SK-N-SH (cell line): ENCODE results near the gene ZNF569. TPM values are rescaled to one million over a fixed set of nuclear protein-coding genes. Genes with fewer than 3 reads are reported as not detected.

ENCODE experiments used
- CTCF ChIA-PET: fragments of 300-600, 350-600 bp; formaldehyde crosslinking; extraction: SDS; loops from one replicate; lab custom pipeline; 2021; lab: Yijun Ruan, JAX
- POLR2A ChIA-PET: fragments of 350-600 bp; sonication (Branson Sonifier 250); formaldehyde crosslinking; extraction: SDS; loops from one replicate; lab custom pipeline; 2020; ENCODE audit warnings: antibody characterized with exemption, inconsistent platforms; lab: Yijun Ruan, JAX
- DNase-seq: peaks from one replicate; pipeline ENCODE4 v3.0.0; 2012
- H2AFZ ChIP-seq: fragments of 200-600 bp; sonication (generic); 2 replicates; pipeline ENCODE4 v1.8.1; 2016; ENCODE audit warnings: antibody characterized with exemption, mild to moderate bottlenecking, low read depth
- H3F3A ChIP-seq: fragments of 200-600 bp; sonication (generic); replicated peaks from 2 replicates; pipeline ENCODE3; 2016; ENCODE audit warnings: antibody characterized with exemption, mild to moderate bottlenecking; ENCODE audit not compliant: insufficient read depth
- H3K27ac ChIP-seq, 2 experiments: fragments of 200-500 bp in 1 of 2; fragments of 200-600 bp in 1 of 2; sonication (Bioruptor generic) in 1 of 2; sonication (generic), shearing (Covaris generic) in 1 of 2; 2 replicates each; pipeline versions ENCODE4 v1.5.1 to v1.6.1; 2014 to 2016; ENCODE audit warnings: low read depth in 2 of 2, inconsistent platforms in 1 of 2, low read length in 1 of 2, mild to moderate bottlenecking in 1 of 2, mixed read lengths in 1 of 2
- H3K27me3 ChIP-seq: fragments of 200-600 bp; sonication (generic), shearing (Covaris generic); 2 replicates; pipeline ENCODE4 v1.6.1; 2016; ENCODE audit warnings: mixed run types; ENCODE audit not compliant: insufficient read depth
- H3K36me3 ChIP-seq, 2 experiments: fragments of 200-500 bp in 1 of 2; fragments of 200-600 bp in 1 of 2; sonication (Bioruptor generic) in 1 of 2; sonication (generic) in 1 of 2; replicated peaks in 1 of 2; 2 replicates each; pipeline versions ENCODE3 to v1.5.1; 2014 to 2016; ENCODE audit warnings: low read length in 1 of 2, mild to moderate bottlenecking in 1 of 2; ENCODE audit not compliant: insufficient read depth in 2 of 2, control insufficient read depth in 1 of 2
- H3K4me1 ChIP-seq, 2 experiments: fragments of 200-500 bp in 1 of 2; fragments of 200-600 bp in 1 of 2; sonication (Bioruptor generic) in 1 of 2; sonication (generic), shearing (Covaris generic) in 1 of 2; 2 replicates each; pipeline versions ENCODE4 v1.5.1 to v1.6.1; 2014 to 2016; ENCODE audit warnings: low read depth in 1 of 2, low read length in 1 of 2, mixed run types in 1 of 2; ENCODE audit not compliant: insufficient read depth in 2 of 2, control insufficient read depth in 1 of 2
- H3K4me2 ChIP-seq: fragments of 200-600 bp; sonication (generic), shearing (Covaris generic); 2 replicates; pipeline ENCODE4 v1.6.1; 2017; ENCODE audit warnings: mixed run types
- H3K4me3 ChIP-seq, 2 experiments: fragments of 200-500 bp in 1 of 2; fragments of 200-600 bp in 1 of 2; sonication (Bioruptor generic) in 1 of 2; sonication (generic), shearing (Covaris generic) in 1 of 2; 2 replicates each; pipeline versions ENCODE4 v1.5.1 to v1.8.1; 2014 to 2016; ENCODE audit warnings: low read depth in 2 of 2, inconsistent platforms in 1 of 2, low read length in 1 of 2, mild to moderate bottlenecking in 1 of 2, mixed read lengths in 1 of 2, moderate library complexity in 1 of 2
- H3K79me2 ChIP-seq: fragments of 200-600 bp; sonication (generic); 2 replicates; pipeline ENCODE4 v1.8.1; 2017; ENCODE audit warnings: mild to moderate bottlenecking; ENCODE audit not compliant: insufficient read depth
- H3K9ac ChIP-seq: fragments of 200-600 bp; sonication (generic); 2 replicates; pipeline ENCODE4 v1.6.1; 2017; ENCODE audit warnings: mixed run types
- H3K9me2 ChIP-seq: fragments of 200-600 bp; sonication (generic); 2 replicates; pipeline ENCODE4 v1.6.1; 2017; ENCODE audit warnings: mixed run types
- H3K9me3 ChIP-seq: fragments of 200-600 bp; sonication (generic); 2 replicates; pipeline ENCODE4 v1.6.1; 2017; ENCODE audit warnings: mixed run types, mild to moderate bottlenecking, moderate library complexity
- H4K20me1 ChIP-seq: fragments of 200-600 bp; sonication (generic); 2 replicates; pipeline ENCODE4 v1.6.1; 2017; ENCODE audit warnings: mild to moderate bottlenecking, mixed run types; ENCODE audit not compliant: insufficient read depth
- CHD2 ChIP-seq: fragments of 150-350 bp; IDR thresholded peaks from 2 replicates; pipeline ENCODE4 v1.6.1; 2018; ENCODE audit warnings: low read length; ENCODE audit not compliant: partially characterized antibody
- ELF1 ChIP-seq: IDR thresholded peaks from 2 replicates; pipeline ENCODE4 v1.4.0; 2012
- EZH2phosphoT487 ChIP-seq: fragments of 200-600 bp; sonication (generic); IDR thresholded peaks from 2 replicates; pipeline ENCODE4 v1.6.1; 2017; ENCODE audit warnings: low read depth, mixed run types, mild to moderate bottlenecking, antibody characterized with exemption, moderate library complexity, borderline replicate concordance
- FOSL2 ChIP-seq: IDR thresholded peaks from 2 replicates; pipeline ENCODE4 v1.4.0; 2012; ENCODE audit warnings: low read depth, mild to moderate bottlenecking, moderate library complexity, borderline replicate concordance
- FOXM1 ChIP-seq: IDR thresholded peaks from 2 replicates; pipeline ENCODE4 v1.4.0; 2012; ENCODE audit warnings: low read depth, mild to moderate bottlenecking
- GABPA ChIP-seq: IDR thresholded peaks from 2 replicates; pipeline ENCODE4 v1.4.0; 2012; ENCODE audit warnings: low read depth, mild to moderate bottlenecking
- GATA2 ChIP-seq: sonication (generic); formaldehyde crosslinking; IDR thresholded peaks from 2 replicates; pipeline ENCODE4 v1.5.0; 2020; ENCODE audit warnings: mild to moderate bottlenecking, missing genetic modification reagents
- JUND ChIP-seq: IDR thresholded peaks from 2 replicates; pipeline ENCODE4 v1.4.0; 2012
- MXI1 ChIP-seq: IDR thresholded peaks from 2 replicates; pipeline ENCODE4 v1.6.1; 2012; ENCODE audit warnings: mild to moderate bottlenecking, low read depth, low read length, improper control_type of control experiment
- NRF1 ChIP-seq: IDR thresholded peaks from 2 replicates; pipeline ENCODE4 v1.6.1; 2012; ENCODE audit warnings: low read depth, mild to moderate bottlenecking, low read length
- PBX3 ChIP-seq: IDR thresholded peaks from 2 replicates; pipeline ENCODE4; 2012
- POLR2AphosphoS5 ChIP-seq: IDR thresholded peaks from 2 replicates; pipeline ENCODE4 v1.6.1; 2012; ENCODE audit warnings: low read depth, low read length
- RXRA ChIP-seq: IDR thresholded peaks from 2 replicates; pipeline ENCODE4 v1.4.0; 2012; ENCODE audit warnings: low read depth, mild to moderate bottlenecking, borderline replicate concordance
- SMC3 ChIP-seq: IDR thresholded peaks from 2 replicates; pipeline ENCODE4 v1.6.1; 2012; ENCODE audit warnings: low read depth, low read length, improper control_type of control experiment
- TAF1 ChIP-seq: IDR thresholded peaks from 2 replicates; pipeline ENCODE4 v1.6.1; 2012; ENCODE audit warnings: low read depth, mild to moderate bottlenecking, low read length, moderate library complexity, borderline replicate concordance
- TCF12 ChIP-seq: IDR thresholded peaks from 2 replicates; pipeline ENCODE4 v1.4.0; 2012
- WGBS: methylation state at CpG from one replicate; pipeline ENCODE4 v1.1.6; 2017; ENCODE audit warnings: low lambda C conversion rate; 5-methylcytosine and 5-hydroxymethylcytosine counted together
- polyA plus RNA-seq, 3 experiments: library from polyadenylated mRNA; depleted of rRNA; stranded (reverse); fragments of >200 nt; gene quantifications; 2 replicates each; pipeline ENCODE4 v1.2.3, GENCODE V29; 2012
- TF ChIP-seq, protein P1 (sequence below): IDR thresholded peaks from 2 replicates; pipeline ENCODE4 v1.6.1; 2012; ENCODE audit warnings: mild to moderate bottlenecking, low read depth, low read length, moderate library complexity
- TF ChIP-seq, protein P2 (sequence below): fragments of 150-350 bp; IDR thresholded peaks from 2 replicates; pipeline ENCODE4 v1.6.1; 2017; ENCODE audit warnings: antibody characterized with exemption, low read length, low read depth, borderline replicate concordance
- TF ChIP-seq, protein P3 (sequence below): IDR thresholded peaks from 2 replicates; pipeline ENCODE4 v1.4.0; 2012; ENCODE audit warnings: low read depth, borderline replicate concordance

ZNF569 gene
- polyA plus RNA-seq, 1 of the 3 experiments (the other 2 are of a cell fraction): 2.0 TPM

- TF ChIP-seq, protein P1, sequence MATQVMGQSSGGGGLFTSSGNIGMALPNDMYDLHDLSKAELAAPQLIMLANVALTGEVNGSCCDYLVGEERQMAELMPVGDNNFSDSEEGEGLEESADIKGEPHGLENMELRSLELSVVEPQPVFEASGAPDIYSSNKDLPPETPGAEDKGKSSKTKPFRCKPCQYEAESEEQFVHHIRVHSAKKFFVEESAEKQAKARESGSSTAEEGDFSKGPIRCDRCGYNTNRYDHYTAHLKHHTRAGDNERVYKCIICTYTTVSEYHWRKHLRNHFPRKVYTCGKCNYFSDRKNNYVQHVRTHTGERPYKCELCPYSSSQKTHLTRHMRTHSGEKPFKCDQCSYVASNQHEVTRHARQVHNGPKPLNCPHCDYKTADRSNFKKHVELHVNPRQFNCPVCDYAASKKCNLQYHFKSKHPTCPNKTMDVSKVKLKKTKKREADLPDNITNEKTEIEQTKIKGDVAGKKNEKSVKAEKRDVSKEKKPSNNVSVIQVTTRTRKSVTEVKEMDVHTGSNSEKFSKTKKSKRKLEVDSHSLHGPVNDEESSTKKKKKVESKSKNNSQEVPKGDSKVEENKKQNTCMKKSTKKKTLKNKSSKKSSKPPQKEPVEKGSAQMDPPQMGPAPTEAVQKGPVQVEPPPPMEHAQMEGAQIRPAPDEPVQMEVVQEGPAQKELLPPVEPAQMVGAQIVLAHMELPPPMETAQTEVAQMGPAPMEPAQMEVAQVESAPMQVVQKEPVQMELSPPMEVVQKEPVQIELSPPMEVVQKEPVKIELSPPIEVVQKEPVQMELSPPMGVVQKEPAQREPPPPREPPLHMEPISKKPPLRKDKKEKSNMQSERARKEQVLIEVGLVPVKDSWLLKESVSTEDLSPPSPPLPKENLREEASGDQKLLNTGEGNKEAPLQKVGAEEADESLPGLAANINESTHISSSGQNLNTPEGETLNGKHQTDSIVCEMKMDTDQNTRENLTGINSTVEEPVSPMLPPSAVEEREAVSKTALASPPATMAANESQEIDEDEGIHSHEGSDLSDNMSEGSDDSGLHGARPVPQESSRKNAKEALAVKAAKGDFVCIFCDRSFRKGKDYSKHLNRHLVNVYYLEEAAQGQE: no peak
- TF ChIP-seq POLR2AphosphoS5: no peak
- TF ChIP-seq GABPA: no peak
- no peak for TF ChIP-seq ELF1
Observed at GRCh38 chr19:37505958-37506386, 38.7 kb upstream of the ZNF569 start (continued).

DNA sequence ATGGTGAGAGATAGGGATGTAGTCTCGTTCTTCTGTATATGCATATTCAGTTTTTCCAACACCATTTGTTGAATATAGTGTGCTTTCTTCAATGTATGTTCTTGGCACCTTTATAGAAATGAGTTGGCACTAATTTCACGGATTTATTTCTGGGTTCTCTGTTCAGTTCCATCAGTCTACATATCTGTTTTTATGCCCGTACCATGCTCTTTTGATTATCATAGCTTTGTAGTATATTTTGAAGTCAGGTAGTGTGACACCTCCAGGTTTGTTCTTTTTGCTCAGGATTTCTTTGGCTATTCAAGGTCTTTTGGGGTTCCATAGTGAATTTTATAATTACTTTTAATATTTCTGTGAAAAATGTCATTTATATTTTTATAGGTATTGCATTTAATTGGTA lies 25.0 kb upstream of the ZNF569 start:
- no peak overlapping the region for H3K4me2 ChIP-seq
- H4K20me1 ChIP-seq: no peaks in the 10 kb centered on the region
- no peak overlapping the region for H3K27ac ChIP-seq
- no peaks in the 10 kb centered on the region for H3K9me2 ChIP-seq
- H3K4me3 ChIP-seq: no peak overlapping the region
- peaks cover 22% of the 10 kb centered on the region for H3K9me3 ChIP-seq
- H3K36me3 ChIP-seq: no peaks in the 10 kb centered on the region
- no peaks in the 10 kb centered on the region for H3K79me2 ChIP-seq
- H3K27me3 ChIP-seq: no peaks in the 10 kb centered on the region
- WGBS: 26% methylated on average over 3 of the region's 3 CpGs
- no peak overlapping the region for H2AFZ ChIP-seq
- no peak overlapping the region for H3K9ac ChIP-seq
- DNase-seq: no peak
- no peaks in the 10 kb centered on the region for H3K4me1 ChIP-seq
- no peaks in the 10 kb centered on the region for H3F3A ChIP-seq
- CTCF ChIA-PET: no interaction called here
- POLR2A ChIA-PET: no interaction called here
- TF ChIP-seq RXRA (no peak), CHD2 (no peak), NRF1 (no peak), TCF12 (no peak), SMC3 (no peak), PBX3 (no peak), MXI1 (no peak), FOSL2 (no peak), TAF1 (no peak), JUND (no peak), FOXM1 (no peak), GABPA (no peak), ELF1 (no peak), GATA2 (CRISPR knock-in tag) (no peak), EZH2phosphoT487 (no peak)
- TF ChIP-seq, protein P2, sequence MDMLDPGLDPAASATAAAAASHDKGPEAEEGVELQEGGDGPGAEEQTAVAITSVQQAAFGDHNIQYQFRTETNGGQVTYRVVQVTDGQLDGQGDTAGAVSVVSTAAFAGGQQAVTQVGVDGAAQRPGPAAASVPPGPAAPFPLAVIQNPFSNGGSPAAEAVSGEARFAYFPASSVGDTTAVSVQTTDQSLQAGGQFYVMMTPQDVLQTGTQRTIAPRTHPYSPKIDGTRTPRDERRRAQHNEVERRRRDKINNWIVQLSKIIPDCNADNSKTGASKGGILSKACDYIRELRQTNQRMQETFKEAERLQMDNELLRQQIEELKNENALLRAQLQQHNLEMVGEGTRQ: no peak
- TF ChIP-seq, protein P1: no peak
- TF ChIP-seq, protein P3, sequence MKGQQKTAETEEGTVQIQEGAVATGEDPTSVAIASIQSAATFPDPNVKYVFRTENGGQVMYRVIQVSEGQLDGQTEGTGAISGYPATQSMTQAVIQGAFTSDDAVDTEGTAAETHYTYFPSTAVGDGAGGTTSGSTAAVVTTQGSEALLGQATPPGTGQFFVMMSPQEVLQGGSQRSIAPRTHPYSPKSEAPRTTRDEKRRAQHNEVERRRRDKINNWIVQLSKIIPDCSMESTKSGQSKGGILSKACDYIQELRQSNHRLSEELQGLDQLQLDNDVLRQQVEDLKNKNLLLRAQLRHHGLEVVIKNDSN: no peak
- TF ChIP-seq, all 33 proteins: peak for 0
